Activated CD8-positive, alpha-beta memory T cell treated with anti-CD3 and anti-CD28 coated beads, Interleukin-2, amount 50 U/mL, for 48 hours (primary cell): ENCODE data around the gene GPAM.
"Not testable (repeated sequence)": the region's sequence is repeated elsewhere in the genome, so short reads cannot be mapped to it uniquely, and the experiment has no call there.

Experiments used
- DNase-seq: peaks from one replicate; pipeline ENCODE4 v3.0.0-alpha.2; 2020

GPAM gene

DNA sequence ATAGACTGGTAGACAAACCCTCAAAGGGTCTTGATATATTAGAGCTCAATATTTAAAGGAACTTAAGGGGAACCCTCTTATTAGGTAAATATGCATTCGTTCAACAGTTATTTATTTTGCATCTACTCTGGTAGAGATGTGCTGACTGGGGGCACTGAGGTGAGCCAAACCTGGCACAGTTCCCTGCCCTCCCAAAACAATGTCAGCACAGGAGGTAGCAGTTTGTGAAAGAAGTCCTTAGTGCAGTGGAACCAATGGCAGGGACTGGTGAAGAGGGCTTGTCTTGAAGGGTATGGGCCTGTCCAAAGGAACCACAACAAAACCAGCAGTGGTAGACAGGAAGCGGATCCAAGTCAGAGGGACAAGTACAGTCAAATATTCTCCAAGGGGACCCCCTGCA is 32.6 kb upstream of the GPAM start:
- DNase-seq = no peak

DNA sequence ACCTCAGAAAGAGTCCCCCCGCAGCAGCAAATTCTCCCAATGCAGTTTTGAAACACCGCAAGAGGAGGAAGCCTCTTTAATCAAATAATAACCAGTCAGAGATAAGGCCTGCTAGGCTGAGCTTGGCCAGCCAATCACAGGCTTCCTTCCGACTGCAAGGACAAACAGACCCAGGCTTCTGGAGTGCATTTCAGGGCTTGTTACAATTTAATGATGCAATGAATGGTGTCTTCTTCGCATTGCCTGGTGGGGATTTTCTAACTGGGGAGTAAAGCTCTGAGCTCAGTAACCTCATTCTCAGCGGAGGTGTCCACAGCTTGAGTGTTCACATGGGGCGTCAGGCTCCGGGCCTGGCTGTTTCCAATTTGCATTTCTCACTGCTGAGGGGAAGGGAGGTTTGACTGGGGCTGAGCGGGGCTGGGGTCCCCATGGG is 31.8 kb upstream of the GPAM start:
- no peak for DNase-seq

DNA sequence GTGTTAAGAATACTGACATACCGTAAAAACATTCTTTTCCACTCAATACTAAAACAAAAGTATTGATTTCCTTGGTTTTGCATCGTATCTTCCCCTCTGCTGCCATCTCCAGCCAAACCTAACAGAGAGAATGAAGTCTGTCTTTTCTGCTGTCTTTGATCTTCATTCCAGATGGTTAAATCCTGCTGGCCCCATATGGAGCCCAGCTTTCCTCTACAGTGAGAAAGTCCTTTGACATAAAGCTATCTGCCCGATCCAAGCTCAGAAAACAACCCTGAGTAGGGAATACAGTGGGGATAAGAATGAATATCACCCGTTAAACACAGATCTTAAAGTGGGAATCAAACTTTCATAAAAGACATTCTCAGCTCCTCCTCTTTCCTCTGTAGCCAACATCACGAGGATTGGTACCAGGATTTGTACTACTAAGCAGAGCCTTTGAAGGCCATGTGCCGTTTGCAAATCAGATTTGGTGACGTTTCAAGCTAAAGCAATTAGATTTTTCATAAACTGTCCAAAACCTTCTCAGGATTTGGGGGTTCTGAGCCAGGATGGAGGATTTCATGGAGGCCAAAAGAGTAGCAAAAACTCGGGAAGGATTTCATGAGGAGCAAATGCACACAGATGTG is 30.8 kb upstream of the GPAM start:
- no peak for DNase-seq

DNA sequence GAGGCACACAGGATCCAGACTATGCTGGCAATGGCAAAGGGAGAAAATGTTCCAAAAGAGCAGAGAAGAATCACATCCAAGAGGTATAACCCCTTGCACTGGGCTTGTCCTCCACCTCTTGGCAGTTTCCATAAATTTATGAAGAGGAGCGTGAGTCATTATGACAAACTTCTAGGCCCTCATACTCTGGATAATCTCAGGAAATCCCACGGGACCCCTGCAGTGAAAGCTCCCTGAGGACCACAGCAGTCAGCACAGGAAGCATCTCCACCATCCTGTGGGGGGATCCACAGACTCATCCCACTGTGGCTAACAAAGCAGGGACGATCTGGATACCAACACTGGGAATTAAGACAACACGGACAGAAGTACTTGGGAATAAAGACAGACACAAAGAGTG is 30.3 kb upstream of the GPAM start:
- DNase-seq = no peak

DNA sequence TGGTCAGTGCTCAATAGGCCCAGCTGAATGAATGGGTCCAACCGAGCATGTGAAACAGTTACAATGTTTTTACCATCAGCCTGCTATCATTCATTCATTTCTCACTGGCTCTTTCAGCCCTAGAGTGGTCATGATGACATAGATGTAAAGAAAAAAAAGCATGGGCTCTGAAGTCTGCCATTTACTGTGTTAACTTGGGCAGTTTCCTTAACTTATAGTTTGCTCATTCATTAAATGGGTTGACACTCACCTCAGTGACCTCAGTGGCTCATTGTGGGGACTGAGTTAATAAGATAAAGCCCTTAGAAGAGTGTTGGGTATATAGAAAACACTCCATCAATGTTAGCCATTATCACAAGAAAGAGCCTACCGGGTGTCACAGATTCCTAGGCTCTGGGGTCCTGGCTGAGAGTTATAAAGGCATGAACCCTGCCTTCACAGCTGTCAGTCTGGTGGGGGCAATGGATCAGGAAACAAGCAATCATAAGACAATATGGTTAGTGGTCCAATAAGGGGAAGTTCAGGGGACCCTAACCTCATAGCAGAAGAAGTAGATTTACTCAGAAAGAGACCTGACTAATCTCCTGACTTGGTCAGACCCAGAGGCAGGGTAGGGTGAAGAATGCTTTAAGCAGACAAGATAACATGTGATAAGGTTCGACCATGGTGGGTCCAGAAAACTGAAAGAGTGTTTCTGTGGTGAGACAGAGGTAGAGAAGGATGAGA is 29.7 kb upstream of the GPAM start:
- no peak for DNase-seq

DNA sequence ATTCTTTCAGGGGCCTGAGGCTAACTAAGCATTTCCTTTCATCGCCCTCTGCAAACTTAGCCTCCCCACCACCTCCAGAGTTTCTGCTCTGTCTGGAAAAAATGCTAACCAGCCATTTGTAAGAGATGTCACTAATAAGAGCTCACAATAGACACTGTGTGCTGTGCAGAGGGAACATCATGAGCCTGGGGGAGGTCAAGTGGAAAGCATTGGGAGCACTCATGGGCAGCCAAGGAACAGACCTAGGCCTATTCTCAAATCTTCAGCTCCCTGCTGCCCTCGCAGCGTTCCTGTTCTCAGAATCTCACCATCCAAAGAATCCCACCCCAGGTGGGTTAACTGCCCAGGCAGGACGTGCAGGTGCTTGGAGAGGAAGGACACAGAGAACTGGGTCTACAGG is 27.1 kb upstream of the GPAM start:
- DNase-seq = no peak

DNA sequence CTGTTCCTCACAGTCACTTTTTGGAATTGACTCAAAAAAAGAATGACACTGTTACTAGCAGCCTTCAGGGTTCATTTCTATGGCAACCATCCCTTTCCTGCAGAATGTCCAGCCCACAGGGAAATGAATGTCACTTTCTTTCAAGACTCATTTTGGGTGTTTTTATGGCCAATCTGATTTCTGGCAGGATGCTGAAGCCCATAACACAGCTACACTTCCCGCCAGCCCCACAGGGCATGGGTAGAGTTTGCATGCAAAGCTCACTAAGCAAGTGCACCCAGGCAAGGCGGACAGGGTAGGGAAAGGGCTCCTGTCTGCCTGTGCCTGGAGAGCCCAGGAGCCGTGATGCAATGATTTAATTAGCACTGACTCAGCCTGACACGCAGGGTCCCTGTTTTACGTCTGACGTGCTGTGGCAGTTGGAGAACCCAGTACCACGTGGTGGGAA is 26.1 kb upstream of the GPAM start:
- no peak for DNase-seq

DNA sequence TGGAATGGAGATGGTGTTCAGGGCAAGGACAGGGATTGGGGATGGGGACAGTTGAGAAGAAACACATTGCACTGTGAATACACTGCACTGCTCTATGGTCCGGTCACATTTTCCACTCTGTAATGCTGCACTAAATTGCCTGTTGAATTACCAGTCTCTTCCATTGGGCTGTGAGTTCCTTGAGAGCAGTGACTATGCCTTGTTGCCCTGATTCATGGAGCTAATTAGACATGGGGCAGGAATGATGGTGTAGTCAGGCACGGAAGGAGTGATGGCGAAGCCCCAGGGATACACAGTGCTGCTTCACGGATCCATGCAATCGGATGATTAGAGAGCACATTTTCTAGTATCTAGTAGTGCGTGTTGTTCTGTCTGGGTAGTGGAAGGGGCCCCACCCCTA is 25.4 kb upstream of the GPAM start:
- DNase-seq = no peak

DNA sequence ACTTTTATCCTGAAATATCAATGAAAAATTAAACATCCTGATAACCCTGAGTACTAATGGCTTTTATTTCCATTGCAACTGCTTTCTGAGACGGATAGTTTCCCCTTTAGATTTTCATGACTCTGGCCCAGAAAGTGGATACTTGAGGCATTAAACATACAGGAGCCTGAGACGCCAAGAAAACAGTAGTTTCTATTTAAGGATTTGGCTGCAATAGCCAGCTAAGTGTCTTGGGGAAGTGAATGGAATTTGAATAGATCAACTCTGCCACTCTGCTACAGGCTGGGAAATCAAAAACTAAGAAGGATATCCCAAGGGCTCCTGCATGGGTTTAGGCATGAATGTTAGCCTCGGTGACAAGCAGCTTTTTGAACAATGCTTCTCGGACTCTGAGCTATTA is 24.7 kb upstream of the GPAM start:
- no peak for DNase-seq

DNA sequence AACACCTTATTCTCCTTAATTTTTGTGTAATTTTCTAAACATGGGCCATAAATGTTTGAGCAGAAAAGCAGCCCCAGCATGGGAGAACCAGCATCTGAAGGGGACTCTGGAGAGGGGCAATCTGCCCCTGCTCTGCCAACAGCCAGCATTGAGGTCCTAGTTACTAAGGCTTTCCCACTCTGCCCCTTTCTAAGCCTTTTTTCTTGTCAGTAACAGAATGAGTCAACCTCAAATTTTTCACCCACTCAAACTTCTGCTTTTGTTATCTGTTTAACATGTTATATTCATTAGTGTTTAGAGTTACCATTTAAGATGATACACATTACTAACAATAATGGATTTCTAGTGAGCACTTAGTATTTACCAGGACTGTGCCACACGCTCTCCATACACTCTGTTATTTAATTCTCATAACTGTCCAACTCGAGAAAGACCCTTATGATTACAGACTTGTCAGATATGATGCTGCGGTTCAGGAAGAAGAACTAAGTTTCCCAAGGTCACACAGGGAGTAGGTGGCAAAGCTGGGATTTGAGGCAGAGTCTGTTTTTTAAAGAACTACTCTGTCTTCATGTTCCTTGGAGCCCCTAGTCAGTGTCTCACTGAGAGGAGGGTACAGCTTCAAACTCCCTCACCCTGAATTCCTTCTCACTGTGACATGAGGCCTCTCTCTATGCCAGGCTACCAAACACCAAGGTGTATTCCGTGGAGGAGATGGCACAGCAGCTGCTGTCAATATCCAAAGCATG is 19.9 kb upstream of the GPAM start:
- DNase-seq = no peak

DNA sequence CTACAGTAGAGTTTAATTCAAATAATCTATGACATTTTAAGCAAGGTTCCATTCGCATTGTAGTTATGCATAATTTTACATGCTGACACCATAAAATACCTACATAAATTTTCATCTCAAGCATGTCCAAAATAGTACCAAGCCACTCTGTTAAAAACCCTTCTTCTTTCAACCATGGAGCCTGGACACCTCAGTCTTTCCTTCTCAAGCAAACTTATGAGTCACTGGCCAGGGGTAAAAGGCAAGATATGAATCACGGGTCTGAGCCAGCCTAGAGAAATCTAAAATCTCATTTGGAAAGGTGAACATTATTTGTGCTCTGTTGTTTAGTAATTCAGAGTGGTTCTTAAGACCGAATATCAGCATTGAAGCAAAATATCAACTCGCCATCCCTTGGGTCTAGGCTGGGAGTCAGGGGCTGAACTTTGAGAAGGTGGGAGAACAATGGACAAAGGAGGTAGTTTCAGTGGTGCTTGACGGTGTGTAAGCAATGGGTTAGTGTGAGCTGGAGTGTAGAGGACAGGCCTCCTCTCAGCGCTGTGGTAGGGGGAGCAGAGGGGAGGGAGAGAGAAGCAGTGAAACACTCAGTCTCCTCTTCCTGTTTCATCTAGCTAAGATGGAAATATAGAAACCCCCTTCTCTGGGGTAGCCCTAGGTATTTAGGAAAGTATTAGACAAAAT is 19.1 kb upstream of the GPAM start:
- no peak for DNase-seq

DNA sequence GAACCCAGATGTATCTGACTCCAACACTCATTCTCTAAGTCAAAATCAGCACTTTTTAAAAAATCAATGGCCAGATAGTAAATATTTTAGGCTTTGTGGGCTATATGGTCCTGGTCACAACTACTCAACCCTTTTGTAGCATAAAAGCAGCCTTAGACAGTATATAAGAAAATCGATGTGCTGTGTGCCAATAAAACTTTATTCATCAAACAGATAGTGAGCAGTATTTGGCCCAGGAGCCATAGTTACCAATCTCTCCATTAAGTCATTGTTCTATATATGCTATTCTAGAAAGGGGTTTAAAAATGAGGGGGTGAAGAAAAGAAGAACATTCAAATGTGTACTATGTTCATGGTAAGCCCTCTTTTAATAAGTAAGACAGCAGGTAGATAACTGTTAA is 18.5 kb upstream of the GPAM start:
- no peak for DNase-seq

DNA sequence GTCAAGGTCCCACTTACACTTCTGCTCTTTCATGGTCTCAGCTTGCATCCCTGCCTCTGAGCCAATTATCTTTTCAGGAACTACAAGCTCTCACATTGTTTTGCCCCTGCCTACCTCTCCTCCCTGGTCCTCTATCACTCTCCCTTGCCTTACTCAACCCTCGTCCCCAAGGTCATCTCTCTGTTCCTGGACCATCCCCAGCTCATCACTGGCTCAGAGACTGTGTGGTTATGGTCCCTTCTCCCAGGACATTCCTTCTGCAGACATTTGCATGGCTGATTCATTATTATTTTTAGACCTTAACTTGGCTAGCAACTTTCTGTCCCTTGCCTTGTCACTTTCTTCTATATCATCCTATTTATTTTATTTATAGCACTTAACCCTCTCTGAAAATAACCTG is 17.8 kb upstream of the GPAM start:
- no peak for DNase-seq

DNA sequence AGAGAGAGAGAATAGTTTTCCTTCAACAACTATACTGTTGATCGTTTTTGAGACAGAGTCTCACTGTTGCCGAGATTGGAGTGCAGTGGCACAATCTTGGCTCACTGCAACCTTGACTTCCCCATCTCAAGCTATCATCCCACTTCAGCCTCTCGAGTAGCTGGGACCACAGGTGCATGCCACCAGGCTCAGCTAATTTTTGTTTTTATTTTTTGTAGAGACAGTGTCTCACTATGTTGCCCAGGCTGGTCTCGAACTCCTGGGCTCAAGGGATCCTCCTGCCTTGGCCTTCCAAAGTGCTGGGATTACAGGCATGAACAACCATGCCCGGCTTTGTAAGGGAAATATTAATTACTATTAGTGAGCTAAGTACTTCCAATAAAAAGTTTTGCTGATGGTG is 16.7 kb upstream of the GPAM start:
- not testable (repeated sequence) for DNase-seq

DNA sequence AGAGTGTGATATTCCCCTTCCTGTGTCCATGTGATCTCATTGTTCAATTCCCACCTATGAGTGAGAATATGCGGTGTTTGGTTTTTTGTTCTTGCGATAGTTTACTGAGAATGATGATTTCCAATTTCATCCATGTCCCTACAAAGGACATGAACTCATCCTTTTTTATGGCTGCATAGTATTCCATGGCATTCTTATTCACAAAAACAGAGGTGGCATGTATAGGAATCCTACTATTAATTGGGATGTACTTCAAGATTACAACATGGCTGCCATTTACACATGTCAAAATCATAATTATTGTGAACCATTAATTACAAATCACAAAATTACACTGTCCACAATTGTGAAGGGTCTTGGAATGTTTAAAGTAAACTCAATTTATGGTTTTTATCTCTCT is 14.1 kb upstream of the GPAM start:
- not testable (repeated sequence) for DNase-seq

DNA sequence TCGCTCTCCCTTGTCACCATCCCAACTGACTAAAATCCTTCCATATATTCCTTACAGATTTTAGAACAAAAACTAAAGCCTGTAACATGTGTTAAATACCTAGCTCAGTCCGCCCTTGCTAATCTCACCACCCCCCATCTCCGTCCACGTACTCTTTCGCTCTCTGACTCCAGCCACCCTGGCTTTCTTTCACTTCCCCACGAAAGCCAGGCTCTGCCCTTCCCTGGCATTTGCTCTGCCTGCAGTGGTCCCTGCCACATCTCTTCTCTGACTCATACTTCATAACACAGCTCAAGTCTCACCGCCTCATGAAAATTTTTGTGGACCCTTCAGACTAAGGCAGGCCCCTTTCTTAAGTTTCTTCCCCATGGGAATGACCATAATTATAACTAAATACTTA is 11.7 kb upstream of the GPAM start:
- no peak for DNase-seq

DNA sequence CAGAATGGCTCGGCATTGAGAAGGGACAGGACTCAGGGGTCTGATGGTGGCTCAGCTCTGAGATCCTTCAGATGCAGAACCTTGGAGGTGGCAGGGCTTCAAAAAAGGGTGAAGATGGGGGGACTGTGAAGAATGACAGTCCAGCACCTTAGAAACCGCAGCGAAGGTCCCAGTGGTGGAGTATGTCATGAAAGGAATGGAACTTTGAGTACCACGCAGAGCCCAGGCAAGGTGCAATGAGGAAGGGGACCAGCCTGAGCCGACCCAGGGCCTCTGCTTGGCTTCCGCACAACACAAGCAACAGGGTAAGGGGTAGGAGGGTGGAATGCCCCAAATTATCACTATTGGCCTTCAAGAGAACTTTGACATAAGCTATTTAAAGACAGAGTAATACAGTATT is 8.2 kb upstream of the GPAM start:
- DNase-seq = no peak

DNA sequence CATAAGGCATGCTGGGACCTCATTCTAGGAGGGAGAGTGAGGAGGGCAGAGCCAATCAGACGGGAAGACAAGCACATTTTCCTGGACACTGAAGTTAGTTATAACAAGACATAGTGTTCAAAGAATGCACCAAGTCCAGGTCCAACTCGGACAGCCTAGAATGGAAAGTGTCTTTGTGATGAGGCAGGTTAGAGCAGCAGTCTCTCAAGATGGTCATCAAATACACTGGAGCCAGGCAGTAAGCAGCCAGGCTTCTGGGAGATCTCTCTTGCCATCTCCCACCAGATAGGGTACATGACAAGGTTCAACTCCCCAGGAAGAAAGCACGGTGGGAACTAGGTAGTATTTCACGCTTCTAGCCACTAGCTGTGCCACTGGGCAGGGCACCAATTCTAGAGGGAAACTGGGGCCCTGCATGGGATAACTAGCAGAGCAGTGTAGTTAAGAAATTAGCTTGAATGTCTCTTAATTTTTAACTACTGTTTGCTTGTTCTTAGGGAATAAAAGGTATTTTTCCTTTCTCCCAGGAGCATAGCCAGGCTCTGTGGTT is 7.6 kb upstream of the GPAM start:
- no peak for DNase-seq

DNA sequence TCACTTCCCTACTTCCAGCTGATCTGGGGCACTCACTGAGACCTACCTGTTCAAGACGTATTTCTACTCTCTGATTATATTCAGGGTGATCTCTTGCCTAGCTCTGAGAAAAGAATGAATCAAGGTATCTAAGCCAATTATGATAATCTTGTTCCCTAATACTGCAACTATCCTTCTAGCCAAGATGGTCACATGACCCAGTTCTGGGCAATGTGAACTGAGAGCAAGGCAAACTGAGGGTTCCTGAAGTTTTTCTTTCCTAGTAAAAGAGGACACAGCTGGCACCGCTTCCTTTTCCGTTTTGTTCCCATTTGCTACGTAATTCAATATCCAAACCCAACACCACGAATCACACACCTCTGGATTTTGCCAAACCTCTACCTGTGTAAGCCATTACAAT is 5.9 kb upstream of the GPAM start:
- no peak for DNase-seq

DNA sequence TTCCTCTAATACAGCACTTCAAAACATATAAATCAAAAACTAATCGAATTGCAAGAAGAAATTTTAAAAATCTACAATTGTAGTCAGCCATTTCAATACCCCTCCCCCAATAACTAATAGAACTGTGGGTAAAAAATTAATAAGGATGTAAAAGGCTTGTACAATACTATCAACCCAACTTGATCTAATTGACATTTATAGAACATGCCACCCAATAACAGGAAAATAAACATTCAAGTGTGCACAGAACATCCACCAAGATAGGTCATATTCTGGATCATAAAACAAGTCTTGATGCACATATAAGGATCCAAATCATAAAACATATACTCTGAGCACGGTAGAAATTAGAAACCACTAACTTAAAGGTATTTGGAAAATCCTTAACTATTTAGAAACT is 4.0 kb upstream of the GPAM start:
- DNase-seq = no peak

DNA sequence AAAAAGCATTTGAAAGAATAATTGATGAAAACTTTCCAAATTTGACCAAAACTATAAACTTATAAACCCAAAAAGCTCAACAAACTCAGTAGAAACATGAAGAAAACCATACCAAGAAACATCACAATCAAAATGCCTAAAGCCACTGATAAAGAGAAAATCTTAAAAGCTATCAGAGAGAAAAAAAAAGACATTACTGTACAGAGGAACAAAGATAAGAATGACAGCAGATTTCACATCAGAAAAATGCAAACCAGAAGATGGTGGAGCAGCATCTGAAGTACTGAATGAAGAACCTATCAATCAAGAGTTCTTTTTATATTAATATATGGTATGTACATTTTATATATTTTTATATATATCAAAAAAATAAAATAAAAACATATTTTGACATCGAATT is 2.4 kb upstream of the GPAM start:
- no peak for DNase-seq

DNA sequence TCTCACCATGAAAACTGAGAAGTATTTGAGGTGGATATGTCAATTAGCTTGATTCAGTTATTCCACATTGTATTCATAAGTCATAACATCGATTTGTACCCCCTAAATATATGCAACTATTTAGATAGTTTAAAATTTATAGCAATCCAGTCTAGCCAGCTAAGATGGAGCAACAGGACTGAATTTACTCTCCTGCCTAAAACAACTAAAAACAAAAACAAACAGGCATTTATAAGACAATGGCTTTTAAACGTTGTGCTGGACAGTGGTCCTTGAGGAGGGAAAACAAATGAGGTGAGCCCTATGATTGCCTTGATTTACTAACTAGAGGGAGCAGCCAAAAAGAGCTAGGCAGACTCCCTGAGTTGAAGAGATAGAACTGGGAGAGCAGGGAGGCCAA is 814 bp upstream of the GPAM start:
- no peak for DNase-seq

DNA sequence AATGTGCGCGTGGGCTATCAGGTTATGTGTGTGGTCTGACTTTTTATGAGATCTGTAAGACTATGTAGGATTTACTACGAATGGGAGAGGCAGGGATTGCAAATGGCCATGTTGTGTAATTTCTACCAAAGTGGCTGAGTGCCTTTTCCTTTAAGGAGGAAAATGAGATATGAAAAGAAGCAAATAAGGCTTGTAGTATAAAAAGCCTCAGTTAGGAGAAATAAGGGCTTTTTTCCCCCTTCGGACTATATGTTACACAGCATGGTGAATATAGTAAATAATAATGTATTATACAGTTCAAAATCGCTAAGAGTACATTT is 447 bp upstream of the GPAM start:
- DNase-seq = no peak
